ENCODE data around the gene NAV2.

GRCh38 chr11:19762266-19762665 lies 49.6 kb downstream of the NAV2 start:
- TF ChIP-seq POLR2A (IDR thresholded peaks at IDR 0.05; ENCODE audit: borderline replicate concordance, extremely low read depth, insufficient read depth, insufficient read length) (no peak), POLR2AphosphoS5 (IDR thresholded peaks at IDR 0.05; ENCODE audit: low read depth, low read length) (no peak), EZH2 (IDR thresholded peaks at IDR 0.05) (no peak), YY1 (IDR thresholded peaks at IDR 0.05; ENCODE audit: extremely low read depth, insufficient replicate concordance, low read depth, low read length) (no peak), CTCF (IDR thresholded peaks at IDR 0.05 in 2 of 3, conservative IDR thresholded peaks at IDR 0.05 in 1 of 3; ENCODE audit: borderline replicate concordance in 1 of 3, insufficient read depth in 1 of 3, low read depth in 2 of 3, low read length in 2 of 3) (no peak), MAX (IDR thresholded peaks at IDR 0.05) (no peak), EGR1 (IDR thresholded peaks at IDR 0.05; ENCODE audit: low read depth) (no peak), EZH2phosphoT487 (IDR thresholded peaks at IDR 0.05; ENCODE audit: borderline replicate concordance) (no peak), SIN3A (IDR thresholded peaks at IDR 0.05; ENCODE audit: low read depth) (no peak), SP1 (IDR thresholded peaks at IDR 0.05; ENCODE audit: low read depth) (no peak)
- TF ChIP-seq, protein P1, sequence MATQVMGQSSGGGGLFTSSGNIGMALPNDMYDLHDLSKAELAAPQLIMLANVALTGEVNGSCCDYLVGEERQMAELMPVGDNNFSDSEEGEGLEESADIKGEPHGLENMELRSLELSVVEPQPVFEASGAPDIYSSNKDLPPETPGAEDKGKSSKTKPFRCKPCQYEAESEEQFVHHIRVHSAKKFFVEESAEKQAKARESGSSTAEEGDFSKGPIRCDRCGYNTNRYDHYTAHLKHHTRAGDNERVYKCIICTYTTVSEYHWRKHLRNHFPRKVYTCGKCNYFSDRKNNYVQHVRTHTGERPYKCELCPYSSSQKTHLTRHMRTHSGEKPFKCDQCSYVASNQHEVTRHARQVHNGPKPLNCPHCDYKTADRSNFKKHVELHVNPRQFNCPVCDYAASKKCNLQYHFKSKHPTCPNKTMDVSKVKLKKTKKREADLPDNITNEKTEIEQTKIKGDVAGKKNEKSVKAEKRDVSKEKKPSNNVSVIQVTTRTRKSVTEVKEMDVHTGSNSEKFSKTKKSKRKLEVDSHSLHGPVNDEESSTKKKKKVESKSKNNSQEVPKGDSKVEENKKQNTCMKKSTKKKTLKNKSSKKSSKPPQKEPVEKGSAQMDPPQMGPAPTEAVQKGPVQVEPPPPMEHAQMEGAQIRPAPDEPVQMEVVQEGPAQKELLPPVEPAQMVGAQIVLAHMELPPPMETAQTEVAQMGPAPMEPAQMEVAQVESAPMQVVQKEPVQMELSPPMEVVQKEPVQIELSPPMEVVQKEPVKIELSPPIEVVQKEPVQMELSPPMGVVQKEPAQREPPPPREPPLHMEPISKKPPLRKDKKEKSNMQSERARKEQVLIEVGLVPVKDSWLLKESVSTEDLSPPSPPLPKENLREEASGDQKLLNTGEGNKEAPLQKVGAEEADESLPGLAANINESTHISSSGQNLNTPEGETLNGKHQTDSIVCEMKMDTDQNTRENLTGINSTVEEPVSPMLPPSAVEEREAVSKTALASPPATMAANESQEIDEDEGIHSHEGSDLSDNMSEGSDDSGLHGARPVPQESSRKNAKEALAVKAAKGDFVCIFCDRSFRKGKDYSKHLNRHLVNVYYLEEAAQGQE (IDR thresholded peaks at IDR 0.05; ENCODE audit: low read depth), result no peak

All from HCT116 (cell line).